Liver (tissue), 9 donors: ENCODE measurements around the gene CMIP. TPM values are rescaled to one million over a fixed set of nuclear protein-coding genes. Genes with fewer than 3 reads are reported as not detected.

ENCODE experiments used
- DNase-seq: peaks from one replicate; pipeline ENCODE4 v3.0.0-alpha.2; 2017; ENCODE audit warnings: low spot score
- H3K27ac ChIP-seq, 2 donors: one replicate each; pipeline ENCODE4 v1.7.0; 2013; ENCODE audit warnings: inconsistent platforms in 2 of 2, low read length in 2 of 2, control low read depth in 1 of 2, low read depth in 1 of 2, mild to moderate bottlenecking in 1 of 2
- H3K27me3 ChIP-seq, 4 donors: one replicate each; pipeline versions ENCODE4 v1.6.1 to v1.7.0; 2013; ENCODE audit warnings: low read length in 3 of 4, inconsistent platforms in 1 of 4, mild to moderate bottlenecking in 1 of 4, moderate library complexity in 1 of 4; ENCODE audit not compliant: control insufficient read depth in 4 of 4, insufficient read depth in 4 of 4
- H3K36me3 ChIP-seq, 4 donors: one replicate each; pipeline versions ENCODE4 v1.6.1 to v1.7.0; 2013; ENCODE audit warnings: low read length in 3 of 4, mild to moderate bottlenecking in 3 of 4, low read depth in 1 of 4, moderate library complexity in 1 of 4; ENCODE audit not compliant: control insufficient read depth in 4 of 4, insufficient read depth in 3 of 4
- H3K4me1 ChIP-seq, 4 donors: one replicate each; pipeline versions ENCODE4 v1.6.1 to v1.7.0; 2013; ENCODE audit warnings: low read length in 3 of 4, mild to moderate bottlenecking in 3 of 4, moderate library complexity in 1 of 4; ENCODE audit not compliant: control insufficient read depth in 4 of 4, insufficient read depth in 4 of 4
- H3K4me3 ChIP-seq, 3 donors: one replicate each; pipeline versions ENCODE4 v1.6.1 to v1.7.0; 2013; ENCODE audit warnings: low read length in 3 of 3, control low read depth in 1 of 3, low read depth in 1 of 3, mild to moderate bottlenecking in 1 of 3
- H3K9ac ChIP-seq, 2 donors: one replicate each; pipeline ENCODE4 v1.7.0; 2013; ENCODE audit warnings: low read length in 2 of 2, mild to moderate bottlenecking in 2 of 2, moderate library complexity in 2 of 2, control low read depth in 1 of 2, low read depth in 1 of 2
- H3K9me3 ChIP-seq, 4 donors: one replicate each; pipeline versions ENCODE4 v1.6.1 to v1.7.0; 2013; ENCODE audit warnings: low read length in 3 of 4; ENCODE audit not compliant: control insufficient read depth in 4 of 4
- EGR1 ChIP-seq, 2 donors: IDR thresholded peaks; 2 replicates each; pipeline ENCODE4 v1.6.1; 2016 to 2018; ENCODE audit warnings: antibody characterized with exemption in 2 of 2, low read depth in 2 of 2
- FOXA2 ChIP-seq: IDR thresholded peaks from 2 replicates; pipeline ENCODE4 v1.6.1; 2016; ENCODE audit warnings: antibody characterized with exemption
- GABPA ChIP-seq, 2 donors: IDR thresholded peaks in 1 of 2; conservative IDR thresholded peaks in 1 of 2; 2 replicates each; pipeline ENCODE4 v1.6.1; 2016; ENCODE audit warnings: antibody characterized with exemption in 2 of 2, mild to moderate bottlenecking in 1 of 2, moderate library complexity in 1 of 2
- HNF4A ChIP-seq, 2 donors: conservative IDR thresholded peaks; 2 replicates each; pipeline ENCODE4 v1.6.1; 2016; ENCODE audit warnings: antibody characterized with exemption in 2 of 2, mild to moderate bottlenecking in 2 of 2
- HNF4G ChIP-seq: IDR thresholded peaks from 2 replicates; pipeline ENCODE4 v1.6.1; 2016; ENCODE audit warnings: antibody characterized with exemption
- JUND ChIP-seq, 2 donors: IDR thresholded peaks; 2 replicates each; pipeline ENCODE4 v1.6.1; 2016; ENCODE audit warnings: antibody characterized with exemption in 2 of 2
- NR2F2 ChIP-seq: IDR thresholded peaks from 2 replicates; pipeline ENCODE4 v1.6.1; 2016; ENCODE audit warnings: antibody characterized with exemption
- RAD21 ChIP-seq, 2 donors: IDR thresholded peaks; 2 replicates each; pipeline ENCODE4 v1.6.1; 2016; ENCODE audit warnings: antibody characterized with exemption in 2 of 2, mild to moderate bottlenecking in 2 of 2
- RXRA ChIP-seq, 2 donors: IDR thresholded peaks; 2 replicates each; pipeline ENCODE4 v1.6.1; 2017 to 2018; ENCODE audit warnings: antibody characterized with exemption in 2 of 2, mild to moderate bottlenecking in 1 of 2
- SP1 ChIP-seq: IDR thresholded peaks from 2 replicates; pipeline ENCODE4 v1.6.1; 2018; ENCODE audit warnings: antibody characterized with exemption, mild to moderate bottlenecking
- TAF1 ChIP-seq: conservative IDR thresholded peaks from 2 replicates; pipeline ENCODE4 v1.6.1; 2016; ENCODE audit warnings: antibody characterized with exemption, mild to moderate bottlenecking
- YY1 ChIP-seq: IDR thresholded peaks from 2 replicates; pipeline ENCODE4 v1.6.1; 2016; ENCODE audit warnings: antibody characterized with exemption, mild to moderate bottlenecking
- WGBS: extraction: QIAGEN DNeasy Blood & Tissue Kit; methylation state at CpG from one replicate; pipeline ENCODE4 v1.1.7; 2013; 5-methylcytosine and 5-hydroxymethylcytosine counted together
- polyA plus RNA-seq, 2 donors: library from polyadenylated mRNA; stranded (reverse) in 1 of 2; unstranded in 1 of 2; fragments of 200-250 nt in 1 of 2; fragments of >200 nt in 1 of 2; fragmentation: Nextera tagmentation in 1 of 2; extraction: Ambion mirVana in 1 of 2; gene quantifications; one replicate each; pipeline versions ENCODE4 v1.2.1 to v1.2.3, GENCODE V29; 2013 to 2015
- total RNA-seq, 2 donors: library from RNA; depleted of rRNA; stranded (reverse); fragments of >200 nt; gene quantifications; one replicate each; pipeline ENCODE4 v1.2.3, GENCODE V29; 2014
- TF ChIP-seq, protein P1 (sequence below): fragments of 150-350 bp; IDR thresholded peaks from 2 replicates; pipeline ENCODE4 v1.5.1; 2017; ENCODE audit warnings: improper control_type of control experiment, low read depth, low read length; ENCODE audit not compliant: missing input control
- TF ChIP-seq, protein P2 (sequence below): IDR thresholded peaks from 2 replicates; pipeline ENCODE4 v1.6.1; 2016; ENCODE audit warnings: antibody characterized with exemption, mild to moderate bottlenecking
- TF ChIP-seq, protein P3 (sequence below): IDR thresholded peaks from 2 replicates; pipeline ENCODE4 v1.6.1; 2016; ENCODE audit warnings: antibody characterized with exemption
- TF ChIP-seq, protein P4 (sequence below): IDR thresholded peaks from 2 replicates; pipeline ENCODE4 v1.6.1; 2016; ENCODE audit warnings: antibody characterized with exemption
- donor health status: healthy.
- donor health status: healthy.
- donor health status: healthy.
- donor health status: healthy.
- donor health status: healthy.

CMIP gene
- total and polyA plus RNA-seq, 4 donors, result 1.7 to 15.6 (median 10.1) TPM

DNA sequence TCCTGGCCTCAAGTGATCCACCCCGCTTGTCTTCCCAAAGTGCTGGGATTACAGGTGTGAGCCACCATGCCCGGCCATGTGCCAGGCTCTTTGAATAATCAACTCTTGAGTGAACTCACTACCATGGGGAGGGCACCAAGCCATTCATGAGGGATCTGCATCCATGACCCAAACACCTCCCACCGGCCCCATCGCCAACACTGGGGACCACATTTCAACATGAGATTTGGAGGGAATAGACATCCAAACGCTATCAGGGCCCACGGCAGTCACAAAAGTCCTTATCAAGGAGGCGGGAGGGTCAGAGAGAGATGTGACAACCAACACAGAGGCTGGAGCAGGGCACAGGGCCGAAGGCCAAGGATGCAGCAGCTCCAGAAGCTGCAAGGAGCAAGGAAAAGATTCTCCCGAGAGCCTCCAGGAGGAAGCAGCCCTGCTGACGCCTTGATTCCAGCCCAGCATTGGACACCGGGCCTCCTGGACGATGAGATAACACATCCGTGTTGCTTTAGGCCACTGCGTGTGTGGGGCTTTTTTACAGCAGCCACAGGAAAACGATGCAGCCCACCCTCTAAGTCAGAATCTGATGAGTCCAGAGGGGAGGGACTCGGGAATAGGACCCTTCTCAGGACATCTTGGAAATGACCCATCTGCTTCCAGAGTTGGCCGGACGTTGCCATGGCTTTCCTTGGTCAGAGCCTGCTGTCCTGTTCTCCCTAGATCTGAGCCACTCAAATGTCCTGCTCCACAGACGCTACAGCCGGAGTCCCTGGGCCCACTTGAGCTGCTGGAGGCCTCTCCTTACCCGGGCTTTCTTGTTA, 47.3 kb upstream of the CMIP start:
- Histone ChIP-seq H3K36me3 (no peaks in the 10 kb centered on the region), H3K27me3 (no peaks in the 10 kb centered on the region), H3K9me3 (peaks cover 0 to 2% (median 0%) of the 10 kb centered on the region in 4 donors), H3K4me1 (no peaks in the 10 kb centered on the region), H3K27ac (peak overlapping the region in 1 of 2 donors; percentile 42), H3K4me3 (no peak overlapping the region), H3K9ac (no peak overlapping the region)
- 81% methylated on average over 21 of the region's 21 CpGs for WGBS
- no peak for DNase-seq
- TF ChIP-seq TAF1 (no peak), EGR1 (IDR thresholded peaks at IDR 0.05; ENCODE audit: low read depth in 2 of 2) (no peak), JUND (IDR thresholded peaks at IDR 0.05) (no peak), GABPA (IDR thresholded peaks at IDR 0.05 in 1 of 2, conservative IDR thresholded peaks at IDR 0.05 in 1 of 2) (no peak), RXRA (IDR thresholded peaks at IDR 0.05) (no peak), FOXA2 (no peak), NR2F2 (peak; percentile 37)
- TF ChIP-seq, protein P1, sequence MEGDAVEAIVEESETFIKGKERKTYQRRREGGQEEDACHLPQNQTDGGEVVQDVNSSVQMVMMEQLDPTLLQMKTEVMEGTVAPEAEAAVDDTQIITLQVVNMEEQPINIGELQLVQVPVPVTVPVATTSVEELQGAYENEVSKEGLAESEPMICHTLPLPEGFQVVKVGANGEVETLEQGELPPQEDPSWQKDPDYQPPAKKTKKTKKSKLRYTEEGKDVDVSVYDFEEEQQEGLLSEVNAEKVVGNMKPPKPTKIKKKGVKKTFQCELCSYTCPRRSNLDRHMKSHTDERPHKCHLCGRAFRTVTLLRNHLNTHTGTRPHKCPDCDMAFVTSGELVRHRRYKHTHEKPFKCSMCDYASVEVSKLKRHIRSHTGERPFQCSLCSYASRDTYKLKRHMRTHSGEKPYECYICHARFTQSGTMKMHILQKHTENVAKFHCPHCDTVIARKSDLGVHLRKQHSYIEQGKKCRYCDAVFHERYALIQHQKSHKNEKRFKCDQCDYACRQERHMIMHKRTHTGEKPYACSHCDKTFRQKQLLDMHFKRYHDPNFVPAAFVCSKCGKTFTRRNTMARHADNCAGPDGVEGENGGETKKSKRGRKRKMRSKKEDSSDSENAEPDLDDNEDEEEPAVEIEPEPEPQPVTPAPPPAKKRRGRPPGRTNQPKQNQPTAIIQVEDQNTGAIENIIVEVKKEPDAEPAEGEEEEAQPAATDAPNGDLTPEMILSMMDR, result no peak

DNA sequence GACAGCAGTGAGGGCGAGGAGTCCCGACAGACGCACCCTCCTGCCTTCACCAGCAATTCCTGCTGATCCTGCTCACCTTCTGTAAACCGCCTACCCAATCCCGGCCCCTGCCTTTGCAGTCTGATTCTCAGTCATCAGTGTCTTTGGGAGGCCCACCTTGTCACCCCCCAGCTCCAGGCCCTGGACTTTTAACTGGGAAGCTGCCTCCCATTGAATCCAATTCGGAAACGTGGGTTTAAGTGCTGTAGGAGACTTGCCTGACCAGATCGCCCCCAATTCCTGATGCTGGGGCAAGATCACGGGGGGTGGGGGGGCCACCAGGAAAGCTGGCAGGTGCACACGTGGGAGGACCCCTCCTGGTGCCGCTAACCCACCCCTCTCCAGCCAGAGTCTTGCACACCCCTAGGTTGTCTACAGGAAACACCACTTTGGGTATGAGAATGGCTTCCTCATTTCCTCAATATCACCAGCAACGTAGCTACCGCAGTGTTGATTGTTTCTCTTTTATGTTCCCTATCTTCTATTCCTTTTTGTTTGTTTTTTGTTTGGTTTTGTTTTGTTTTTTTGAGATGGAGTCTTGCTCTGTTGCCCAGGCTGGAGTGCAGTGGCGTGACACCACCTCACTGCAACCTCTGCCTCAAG, 46.6 kb upstream of the CMIP start:
- peaks cover 0 to 2% (median 0%) of the 10 kb centered on the region in 4 donors for H3K9me3 ChIP-seq
- DNase-seq, result no peak
- H3K4me1 ChIP-seq, result no peaks in the 10 kb centered on the region
- TF ChIP-seq, protein P2, sequence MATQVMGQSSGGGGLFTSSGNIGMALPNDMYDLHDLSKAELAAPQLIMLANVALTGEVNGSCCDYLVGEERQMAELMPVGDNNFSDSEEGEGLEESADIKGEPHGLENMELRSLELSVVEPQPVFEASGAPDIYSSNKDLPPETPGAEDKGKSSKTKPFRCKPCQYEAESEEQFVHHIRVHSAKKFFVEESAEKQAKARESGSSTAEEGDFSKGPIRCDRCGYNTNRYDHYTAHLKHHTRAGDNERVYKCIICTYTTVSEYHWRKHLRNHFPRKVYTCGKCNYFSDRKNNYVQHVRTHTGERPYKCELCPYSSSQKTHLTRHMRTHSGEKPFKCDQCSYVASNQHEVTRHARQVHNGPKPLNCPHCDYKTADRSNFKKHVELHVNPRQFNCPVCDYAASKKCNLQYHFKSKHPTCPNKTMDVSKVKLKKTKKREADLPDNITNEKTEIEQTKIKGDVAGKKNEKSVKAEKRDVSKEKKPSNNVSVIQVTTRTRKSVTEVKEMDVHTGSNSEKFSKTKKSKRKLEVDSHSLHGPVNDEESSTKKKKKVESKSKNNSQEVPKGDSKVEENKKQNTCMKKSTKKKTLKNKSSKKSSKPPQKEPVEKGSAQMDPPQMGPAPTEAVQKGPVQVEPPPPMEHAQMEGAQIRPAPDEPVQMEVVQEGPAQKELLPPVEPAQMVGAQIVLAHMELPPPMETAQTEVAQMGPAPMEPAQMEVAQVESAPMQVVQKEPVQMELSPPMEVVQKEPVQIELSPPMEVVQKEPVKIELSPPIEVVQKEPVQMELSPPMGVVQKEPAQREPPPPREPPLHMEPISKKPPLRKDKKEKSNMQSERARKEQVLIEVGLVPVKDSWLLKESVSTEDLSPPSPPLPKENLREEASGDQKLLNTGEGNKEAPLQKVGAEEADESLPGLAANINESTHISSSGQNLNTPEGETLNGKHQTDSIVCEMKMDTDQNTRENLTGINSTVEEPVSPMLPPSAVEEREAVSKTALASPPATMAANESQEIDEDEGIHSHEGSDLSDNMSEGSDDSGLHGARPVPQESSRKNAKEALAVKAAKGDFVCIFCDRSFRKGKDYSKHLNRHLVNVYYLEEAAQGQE, result no peak
- no peak for TF ChIP-seq NR2F2
- TF ChIP-seq, protein P3, sequence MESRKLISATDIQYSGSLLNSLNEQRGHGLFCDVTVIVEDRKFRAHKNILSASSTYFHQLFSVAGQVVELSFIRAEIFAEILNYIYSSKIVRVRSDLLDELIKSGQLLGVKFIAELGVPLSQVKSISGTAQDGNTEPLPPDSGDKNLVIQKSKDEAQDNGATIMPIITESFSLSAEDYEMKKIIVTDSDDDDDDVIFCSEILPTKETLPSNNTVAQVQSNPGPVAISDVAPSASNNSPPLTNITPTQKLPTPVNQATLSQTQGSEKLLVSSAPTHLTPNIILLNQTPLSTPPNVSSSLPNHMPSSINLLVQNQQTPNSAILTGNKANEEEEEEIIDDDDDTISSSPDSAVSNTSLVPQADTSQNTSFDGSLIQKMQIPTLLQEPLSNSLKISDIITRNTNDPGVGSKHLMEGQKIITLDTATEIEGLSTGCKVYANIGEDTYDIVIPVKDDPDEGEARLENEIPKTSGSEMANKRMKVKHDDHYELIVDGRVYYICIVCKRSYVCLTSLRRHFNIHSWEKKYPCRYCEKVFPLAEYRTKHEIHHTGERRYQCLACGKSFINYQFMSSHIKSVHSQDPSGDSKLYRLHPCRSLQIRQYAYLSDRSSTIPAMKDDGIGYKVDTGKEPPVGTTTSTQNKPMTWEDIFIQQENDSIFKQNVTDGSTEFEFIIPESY, result no peak
- TF ChIP-seq, protein P4, sequence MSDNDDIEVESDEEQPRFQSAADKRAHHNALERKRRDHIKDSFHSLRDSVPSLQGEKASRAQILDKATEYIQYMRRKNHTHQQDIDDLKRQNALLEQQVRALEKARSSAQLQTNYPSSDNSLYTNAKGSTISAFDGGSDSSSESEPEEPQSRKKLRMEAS, result no peak
- TF ChIP-seq FOXA2, result no peak
- no peak for TF ChIP-seq GABPA (IDR thresholded peaks at IDR 0.05 in 1 of 2, conservative IDR thresholded peaks at IDR 0.05 in 1 of 2)
- no peak for TF ChIP-seq RAD21 (IDR thresholded peaks at IDR 0.05)
- TF ChIP-seq, protein P1, result no peak
- TF ChIP-seq SP1, result no peak
- TF ChIP-seq HNF4G, result no peak
- no peak for TF ChIP-seq RXRA (IDR thresholded peaks at IDR 0.05)
- TF ChIP-seq YY1, result no peak
- TF ChIP-seq HNF4A (conservative IDR thresholded peaks at IDR 0.05), result no peak
- no peak for TF ChIP-seq EGR1 (IDR thresholded peaks at IDR 0.05; ENCODE audit: low read depth in 2 of 2)
- no peak for TF ChIP-seq TAF1
- peak overlapping the region in 1 of 2 donors; percentile 42 for H3K27ac ChIP-seq
- no peak overlapping the region for H3K9ac ChIP-seq
- WGBS, result 85% methylated on average over 14 of the region's 14 CpGs
- no peaks in the 10 kb centered on the region for H3K36me3 ChIP-seq
- no peaks in the 10 kb centered on the region for H3K27me3 ChIP-seq
- H3K4me3 ChIP-seq, result no peak overlapping the region
